HT1080 (cell line): Measurements from ENCODE around the gene FAM163A. TPM values are rescaled to one million over a fixed set of nuclear protein-coding genes. Genes with fewer than 3 reads are reported as not detected.

Experiments
- DNase-seq: peaks from one replicate; pipeline ENCODE4 v3.0.0-alpha.2; 2015; ENCODE audit warnings: low read depth
- total RNA-seq: library from RNA; depleted of rRNA; stranded (reverse); fragments of >200 nt; shearing (Covaris generic); gene quantifications from 2 replicates; pipeline ENCODE4 v1.2.3, GENCODE V29; 2014

The FAM163A gene
- total RNA-seq, 1 experiment from 2014 or later = not detected

GRCh38 chr1:179748772-179749171 is 5.7 kb downstream of the FAM163A start:
- DNase-seq = no peak

DNA sequence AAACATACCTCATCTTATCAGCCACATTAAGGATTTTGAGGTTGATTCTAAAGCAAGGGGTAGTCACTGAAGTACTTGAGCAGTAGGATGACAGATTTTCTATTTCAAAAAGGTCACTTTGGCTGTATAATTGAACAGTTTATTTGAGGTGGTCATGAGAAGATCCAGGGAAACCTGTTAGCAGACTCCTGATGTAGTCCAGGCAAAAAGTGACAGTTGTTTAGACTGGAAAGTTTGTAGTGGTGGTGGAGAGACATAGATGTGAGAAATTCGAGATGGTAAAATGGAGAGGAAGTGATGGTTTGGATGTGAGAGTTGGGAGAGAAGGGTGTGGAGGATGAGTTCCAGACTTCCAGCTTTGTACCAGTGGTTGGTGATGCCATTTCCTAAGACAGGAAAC is 7.5 kb downstream of the FAM163A start:
- DNase-seq = no peak

GRCh38 chr1:179753061-179753460 is 10.0 kb downstream of the FAM163A start:
- no peak for DNase-seq

GRCh38 chr1:179754041-179754624 is 11.0 kb downstream of the FAM163A start:
- peak; percentile 76 for DNase-seq

- DNase-seq = no peak
Observed at GRCh38 chr1:179757933-179758332, 14.8 kb downstream of the FAM163A start.

DNA sequence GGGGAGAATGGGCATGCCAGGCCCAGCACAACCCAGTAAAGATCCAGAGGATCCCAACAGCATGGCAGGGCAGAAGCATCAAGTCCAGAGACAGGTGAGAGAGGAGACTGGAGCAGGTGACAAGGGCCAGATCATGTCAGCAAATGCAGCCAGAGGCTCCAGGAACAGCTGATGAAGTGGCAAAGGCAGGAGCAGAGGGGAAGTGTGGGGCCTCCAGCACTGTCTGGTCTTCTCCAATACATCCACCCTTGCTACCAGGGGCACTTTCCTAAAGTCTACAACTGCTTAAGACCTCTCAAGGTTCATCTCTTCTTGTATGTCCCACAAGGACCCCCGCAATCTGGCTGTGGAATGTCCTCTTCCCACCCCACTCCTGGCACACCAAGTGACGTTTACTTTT is 17.4 kb downstream of the FAM163A start:
- no peak for DNase-seq

DNA sequence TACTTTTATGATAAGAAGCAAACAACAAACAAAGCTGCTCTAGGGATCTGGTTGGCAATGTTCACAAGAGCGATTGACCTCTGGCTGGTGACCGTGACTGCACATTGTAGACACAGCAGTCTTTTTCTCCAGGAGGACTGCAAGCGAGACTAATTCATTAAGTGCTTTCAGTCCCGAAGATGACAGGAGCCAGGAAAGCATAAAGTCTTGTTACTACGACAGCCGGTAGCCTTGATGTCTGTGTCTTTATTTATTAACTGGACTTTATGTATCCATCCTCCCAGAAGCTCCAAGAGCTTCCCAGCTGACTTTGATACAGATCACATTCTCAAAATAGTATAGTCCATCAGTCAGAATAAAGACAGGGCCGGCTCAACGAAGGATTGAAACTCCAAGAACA is 18.2 kb downstream of the FAM163A start:
- no peak for DNase-seq

DNA sequence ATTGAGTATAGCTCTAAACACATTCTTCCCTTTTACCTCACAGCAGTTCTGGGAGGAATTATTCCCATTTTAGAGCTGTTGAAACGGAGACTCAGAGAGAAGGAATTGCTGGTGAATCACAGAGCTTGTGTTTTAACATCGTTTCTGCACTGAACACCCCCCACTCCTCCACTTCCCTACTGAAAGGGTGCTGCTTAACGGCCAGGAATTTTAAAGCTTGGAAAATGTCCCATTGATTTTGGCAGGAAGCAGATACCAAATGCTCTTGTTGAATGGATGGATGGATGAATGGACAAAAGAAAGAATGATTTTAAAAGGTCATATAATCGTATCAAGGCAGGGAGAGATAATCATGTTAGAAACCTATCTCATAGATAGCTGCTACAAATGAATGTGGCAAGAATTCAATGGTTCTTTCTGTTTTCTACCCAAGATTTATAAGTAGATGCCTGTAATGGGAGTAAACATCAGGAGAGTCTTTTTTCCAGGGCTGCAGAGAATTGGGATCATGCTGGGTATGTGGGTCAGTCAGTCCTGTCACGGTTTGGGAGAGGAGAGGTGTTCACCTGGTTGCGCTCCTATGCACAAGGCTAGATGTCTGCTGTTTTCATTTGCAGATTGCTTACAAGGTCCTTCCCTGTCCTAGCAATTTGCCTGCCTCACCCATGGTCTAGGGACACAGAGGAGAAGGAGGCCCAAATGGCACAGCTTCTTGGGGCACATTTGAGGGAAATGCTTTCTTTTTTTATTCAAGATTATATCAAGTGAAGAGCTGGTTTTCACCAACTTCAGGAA is 19.0 kb downstream of the FAM163A start:
- DNase-seq = no peak

DNA sequence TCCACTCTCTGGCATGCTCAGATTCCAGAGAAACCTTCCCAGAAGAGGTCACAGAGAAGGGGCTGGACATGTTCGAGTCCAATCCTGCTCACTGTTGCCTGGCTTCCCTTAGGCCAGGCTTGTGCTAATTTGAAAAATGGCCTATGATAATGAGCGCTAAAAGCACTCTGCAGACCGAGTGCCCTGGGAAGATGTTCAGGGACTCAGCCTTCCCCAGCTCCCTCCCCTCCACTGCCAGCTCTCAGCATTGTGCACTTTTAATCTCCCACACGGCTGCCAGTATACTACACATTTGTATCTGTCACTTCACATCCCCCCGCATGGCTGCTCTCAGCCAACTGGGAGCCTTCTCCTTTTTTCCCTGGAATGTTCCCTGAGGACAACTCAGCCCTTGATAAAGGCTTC is 24.1 kb downstream of the FAM163A start:
- no peak for DNase-seq

DNA sequence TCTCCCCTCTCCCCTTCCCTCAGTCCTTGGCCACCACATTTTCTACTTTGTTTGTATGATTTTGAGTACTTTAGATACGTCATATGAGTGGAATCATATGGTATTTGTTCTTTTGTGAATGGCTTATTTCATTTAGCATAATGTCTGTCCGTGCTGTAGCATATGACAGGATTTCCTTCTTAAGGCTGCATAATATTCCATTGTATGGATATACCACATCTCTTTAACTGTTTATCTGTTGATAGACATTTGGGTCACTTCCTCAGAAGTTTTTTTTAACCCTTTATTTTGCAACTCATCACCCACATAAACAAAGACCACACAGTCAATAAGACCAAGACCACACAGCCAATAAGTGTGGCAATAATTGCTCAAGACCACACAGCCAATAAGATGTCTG is 24.9 kb downstream of the FAM163A start:
- DNase-seq = no peak

DNA sequence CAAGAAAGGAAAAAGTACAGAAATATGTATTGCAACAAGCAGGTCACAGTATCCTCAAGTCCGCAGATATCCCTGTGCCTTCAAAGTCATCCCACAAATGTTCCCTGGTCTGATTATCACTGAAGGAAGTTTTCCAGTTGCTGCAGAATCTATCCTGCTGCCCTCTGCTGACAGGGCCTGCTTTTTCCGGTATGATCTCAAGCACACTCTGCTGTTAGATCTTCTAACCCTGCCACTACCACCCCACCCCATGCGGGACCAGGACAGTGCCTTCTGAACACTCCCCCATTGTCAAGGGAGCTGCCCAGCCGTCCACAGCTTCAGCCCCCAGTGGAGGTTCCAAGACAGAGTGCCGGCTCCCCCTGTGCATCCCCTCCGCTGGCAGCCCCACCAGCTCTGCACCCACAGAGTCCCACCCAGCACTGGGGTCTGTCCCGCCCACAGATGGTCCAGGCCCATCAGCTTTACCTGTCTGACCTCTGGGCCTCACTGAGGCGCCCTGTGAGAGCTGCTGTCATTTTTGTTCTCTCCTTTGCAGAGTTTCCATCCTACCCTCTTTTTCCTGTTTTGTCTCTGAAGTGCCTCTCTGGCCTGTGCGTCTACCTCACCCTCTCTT is 27.9 kb downstream of the FAM163A start:
- no peak for DNase-seq

- no peak for DNase-seq
Observed at GRCh38 chr1:179773264-179773663, 30.2 kb downstream of the FAM163A start.

DNA sequence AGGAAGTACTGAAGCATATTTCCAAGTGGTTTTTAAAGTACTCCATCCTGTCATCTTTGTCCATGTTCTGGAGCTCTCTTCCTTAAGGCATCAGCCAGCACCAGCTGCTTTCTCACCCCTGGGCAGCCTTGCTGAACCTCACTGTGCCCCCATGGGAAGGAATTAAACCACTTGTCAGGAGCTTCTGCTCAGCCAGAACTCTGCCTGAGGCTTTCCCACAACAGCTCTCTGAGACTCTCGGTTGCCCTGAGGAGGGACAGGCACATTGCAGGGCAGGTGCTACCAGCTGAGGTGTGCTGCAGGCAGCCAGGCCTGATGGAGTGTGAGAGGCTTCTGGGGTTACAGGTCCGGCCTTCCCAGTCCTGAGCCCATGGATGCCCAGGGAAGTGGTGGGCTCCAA is 30.9 kb downstream of the FAM163A start:
- DNase-seq = no peak

DNA sequence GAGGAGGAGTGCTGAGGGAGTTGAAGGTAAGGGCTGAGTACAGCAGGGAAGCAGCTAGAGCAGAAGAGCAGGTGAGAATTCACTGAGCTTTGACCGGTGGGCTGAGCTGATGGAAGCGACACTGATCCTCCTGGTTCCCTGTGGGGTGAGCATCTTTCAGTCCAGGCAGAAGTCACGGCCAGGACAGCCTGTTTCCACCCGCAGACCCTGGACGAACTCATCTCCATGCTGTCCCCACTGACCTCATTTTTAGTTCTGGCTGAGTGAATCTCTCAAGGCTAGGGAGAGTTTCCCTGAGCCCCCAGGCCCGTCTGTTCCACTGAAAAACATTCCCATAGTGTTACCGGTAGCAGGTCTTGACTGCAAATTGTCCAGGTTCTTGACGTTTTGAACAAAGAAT is 31.5 kb downstream of the FAM163A start:
- DNase-seq = no peak

GRCh38 chr1:179775009-179775408 is 31.9 kb downstream of the FAM163A start:
- peak; percentile 71 for DNase-seq

- no peak for DNase-seq
Observed at GRCh38 chr1:179776831-179777230, 33.7 kb downstream of the FAM163A start.

- DNase-seq = no peak
Observed at GRCh38 chr1:179777731-179778130, 34.6 kb downstream of the FAM163A start.

DNA sequence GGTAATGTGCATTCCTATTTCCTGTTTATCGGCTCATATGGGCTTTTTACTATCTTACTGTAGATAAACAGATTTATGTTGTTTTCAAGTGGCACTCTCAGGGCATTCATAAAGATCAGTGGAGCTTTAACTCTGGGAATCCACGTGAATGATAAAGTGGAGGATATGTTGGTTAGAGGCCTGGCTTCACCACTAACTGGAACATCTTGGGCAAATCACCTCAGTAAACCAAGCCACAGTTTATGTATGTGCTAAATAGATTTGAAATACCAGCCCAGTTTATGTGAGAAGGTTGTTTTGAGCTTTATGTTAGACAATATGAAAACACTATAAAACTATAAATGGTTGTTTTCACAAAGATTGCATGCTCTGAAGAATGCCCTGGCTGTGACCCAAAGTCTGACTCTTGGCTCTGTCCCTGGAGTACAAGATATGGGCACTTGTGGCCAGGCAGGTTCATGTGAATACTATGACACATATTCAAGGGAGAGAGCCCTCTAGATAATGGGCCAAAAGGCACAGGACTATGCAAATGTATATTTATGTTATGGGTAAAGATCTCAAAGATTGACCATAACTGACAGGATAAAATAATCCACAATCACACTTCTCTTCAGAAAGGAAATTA is 36.7 kb downstream of the FAM163A start:
- no peak for DNase-seq

DNA sequence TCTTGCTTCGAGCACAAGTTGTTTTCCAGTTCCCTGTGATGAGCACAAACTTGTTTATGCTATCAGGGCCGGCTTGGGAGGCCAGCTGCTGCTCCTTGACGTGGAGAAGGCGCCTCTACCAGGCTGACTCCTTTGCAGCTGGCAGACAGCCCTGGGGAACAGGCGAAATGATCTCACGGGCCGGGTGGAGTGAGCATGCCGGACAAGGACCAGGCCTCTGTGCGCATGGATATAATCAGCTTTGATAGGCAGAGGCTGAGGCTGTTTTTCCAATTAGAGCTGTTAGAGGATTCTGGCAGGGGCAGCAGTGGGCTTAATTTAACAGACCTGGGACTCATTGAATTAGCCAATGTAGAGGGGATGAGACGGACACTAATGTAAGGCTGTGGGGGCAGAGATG is 38.9 kb downstream of the FAM163A start:
- DNase-seq = no peak

- no peak for DNase-seq
Observed at GRCh38 chr1:179785031-179785431, 41.9 kb downstream of the FAM163A start.

DNA sequence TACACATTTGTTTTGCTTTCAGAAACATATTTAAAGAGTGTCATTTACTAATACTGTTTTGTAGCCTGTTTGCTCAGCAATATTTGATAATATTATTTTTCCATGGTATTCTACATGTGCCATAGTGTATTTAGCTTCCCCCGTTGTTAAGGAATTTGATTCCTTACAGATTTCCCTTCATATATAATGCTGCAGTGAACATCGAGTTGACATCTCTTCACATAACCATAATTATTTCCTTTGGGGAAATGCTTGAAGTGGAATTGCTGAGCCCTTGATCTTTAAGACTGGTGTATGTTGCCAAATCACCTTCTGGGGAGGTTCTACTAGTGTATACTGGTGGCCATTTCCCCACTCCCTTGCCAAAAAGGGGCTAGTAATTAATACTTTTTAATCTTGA is 42.6 kb downstream of the FAM163A start:
- DNase-seq = no peak
